ENCODE measurements around the gene CACNA1E. TPM values are rescaled to one million over a fixed set of nuclear protein-coding genes. Genes with fewer than 3 reads are reported as not detected.

Gene CACNA1E
- not detected in 2 replicates for total RNA-seq

GRCh38 chr1:181483285-181484195 lies at the start of gene CACNA1E:
Gene CACNA1E (plus strand): TSS chr1:181483517. CDS start chr1:181483745, 228 bp downstream.

Small RNA genes within 50 kb of the gene (small RNA-seq; reads per million reads assigned to genes)
- gene RF00017, result not detected
- not detected for gene RNA5SP70
